Skeletal muscle satellite cell (primary cell): ENCODE measurements around the gene KRT83.
"Not testable (repeated sequence)": the region's sequence is repeated elsewhere in the genome, so short reads cannot be mapped to it uniquely, and the experiment has no call there.

ENCODE experiments used
- H3K27me3 ChIP-seq: 2 replicates; pipeline ENCODE4 v1.7.0; 2013; ENCODE audit warnings: low read length; ENCODE audit not compliant: control insufficient read depth, insufficient read depth
- H3K36me3 ChIP-seq: 2 replicates; pipeline ENCODE4 v1.7.0; 2013; ENCODE audit warnings: mild to moderate bottlenecking, control low read depth, low read length; ENCODE audit not compliant: insufficient read depth
- H3K4me1 ChIP-seq: 2 replicates; pipeline ENCODE4 v1.7.0; 2013; ENCODE audit warnings: low read length; ENCODE audit not compliant: control insufficient read depth, insufficient read depth
- H3K4me2 ChIP-seq: 2 replicates; pipeline ENCODE4 v1.7.0; 2013; ENCODE audit warnings: mild to moderate bottlenecking, low read length
- H3K4me3 ChIP-seq: 2 replicates; pipeline ENCODE4 v1.7.0; 2013; ENCODE audit warnings: low read length
- H3K9ac ChIP-seq: 2 replicates; pipeline ENCODE4 v1.7.0; 2013; ENCODE audit warnings: mild to moderate bottlenecking, low read depth, low read length, moderate library complexity
- H3K9me3 ChIP-seq: replicated peaks from 2 replicates; pipeline ENCODE4 v1.7.0; 2013; ENCODE audit warnings: mild to moderate bottlenecking, control low read depth, low read length

KRT83 gene

DNA sequence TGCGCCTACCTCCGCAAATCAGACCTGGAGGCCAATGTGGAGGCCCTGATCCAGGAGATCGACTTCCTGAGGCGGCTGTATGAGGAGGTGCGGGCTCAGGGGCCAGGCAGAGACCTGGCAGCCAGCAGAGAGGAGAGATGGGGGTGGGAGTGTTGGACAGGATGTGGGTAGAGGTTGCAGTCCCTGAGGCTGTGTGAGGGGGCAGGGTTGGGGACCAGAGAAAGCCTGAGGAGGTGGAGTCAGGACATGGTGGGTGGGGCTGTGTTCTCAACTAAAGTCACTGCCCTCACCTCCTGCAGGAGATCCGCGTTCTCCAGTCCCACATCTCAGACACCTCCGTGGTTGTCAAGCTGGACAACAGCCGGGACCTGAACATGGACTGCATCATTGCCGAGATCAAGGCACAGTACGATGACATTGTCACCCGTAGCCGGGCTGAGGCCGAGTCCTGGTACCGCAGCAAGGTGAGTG, 16.2 kb downstream of the KRT83 start:
- not testable (repeated sequence) for H3K9ac ChIP-seq, H3K9me3 ChIP-seq, H3K36me3 ChIP-seq, H3K4me2 ChIP-seq, H3K4me3 ChIP-seq, H3K27me3 ChIP-seq
- peaks cover 15% of the 10 kb centered on the region for H3K4me1 ChIP-seq

DNA sequence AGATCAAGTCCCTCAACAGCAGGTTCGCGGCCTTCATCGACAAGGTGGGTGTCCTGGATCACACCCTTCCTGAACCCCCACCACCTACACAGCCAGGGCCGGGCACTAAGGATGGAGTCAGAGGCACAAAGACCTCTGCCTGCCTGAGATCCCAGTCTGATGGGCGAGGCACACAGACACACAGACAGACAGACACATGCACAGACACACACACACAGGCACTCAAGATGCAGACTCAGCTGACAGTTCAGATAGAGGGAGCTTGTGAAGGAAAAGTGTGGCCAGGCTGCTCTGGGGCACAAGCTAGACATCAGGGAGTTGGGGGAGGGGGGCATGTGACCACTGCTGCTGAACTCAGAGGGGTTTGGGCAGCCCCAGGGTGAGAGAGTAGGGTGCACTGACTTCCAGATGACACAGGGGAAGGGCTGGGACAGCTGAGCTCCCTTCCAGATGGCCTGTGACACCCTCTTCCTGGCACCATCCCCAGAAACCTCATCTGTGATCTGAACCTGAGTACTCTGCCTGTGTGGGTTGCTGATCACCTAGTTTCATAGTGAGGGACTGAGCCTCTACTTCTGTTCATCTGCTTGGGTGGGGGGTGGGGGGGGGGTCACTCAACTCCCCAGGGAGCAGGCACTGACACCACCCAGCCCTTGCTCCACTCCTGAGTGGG, 18.8 kb downstream of the KRT83 start:
- H3K27me3 ChIP-seq, result peaks cover 15% of the 10 kb centered on the region
- not testable (repeated sequence) for H3K4me2 ChIP-seq, H3K9ac ChIP-seq, H3K4me3 ChIP-seq, H3K9me3 ChIP-seq, H3K4me1 ChIP-seq, H3K36me3 ChIP-seq

DNA sequence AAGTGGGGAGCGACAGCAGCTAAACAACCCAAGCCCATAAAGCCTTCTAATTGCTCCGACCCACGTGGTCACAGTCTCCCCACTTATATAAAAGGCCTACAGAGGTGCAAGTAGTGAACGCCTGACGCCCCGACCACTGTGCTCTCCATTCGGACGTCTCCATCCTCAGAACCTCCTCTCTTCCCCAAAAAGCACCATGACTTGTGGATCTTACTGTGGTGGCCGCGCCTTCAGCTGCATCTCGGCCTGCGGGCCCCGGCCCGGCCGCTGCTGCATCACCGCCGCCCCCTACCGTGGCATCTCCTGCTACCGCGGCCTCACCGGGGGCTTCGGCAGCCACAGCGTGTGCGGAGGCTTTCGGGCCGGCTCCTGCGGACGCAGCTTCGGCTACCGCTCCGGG, 19.5 kb downstream of the KRT83 start:
- H3K9me3 ChIP-seq, H3K36me3 ChIP-seq, H3K4me1 ChIP-seq, H3K9ac ChIP-seq, H3K4me2 ChIP-seq, H3K4me3 ChIP-seq: not testable (repeated sequence)
- H3K27me3 ChIP-seq, result peaks cover 21% of the 10 kb centered on the region

DNA sequence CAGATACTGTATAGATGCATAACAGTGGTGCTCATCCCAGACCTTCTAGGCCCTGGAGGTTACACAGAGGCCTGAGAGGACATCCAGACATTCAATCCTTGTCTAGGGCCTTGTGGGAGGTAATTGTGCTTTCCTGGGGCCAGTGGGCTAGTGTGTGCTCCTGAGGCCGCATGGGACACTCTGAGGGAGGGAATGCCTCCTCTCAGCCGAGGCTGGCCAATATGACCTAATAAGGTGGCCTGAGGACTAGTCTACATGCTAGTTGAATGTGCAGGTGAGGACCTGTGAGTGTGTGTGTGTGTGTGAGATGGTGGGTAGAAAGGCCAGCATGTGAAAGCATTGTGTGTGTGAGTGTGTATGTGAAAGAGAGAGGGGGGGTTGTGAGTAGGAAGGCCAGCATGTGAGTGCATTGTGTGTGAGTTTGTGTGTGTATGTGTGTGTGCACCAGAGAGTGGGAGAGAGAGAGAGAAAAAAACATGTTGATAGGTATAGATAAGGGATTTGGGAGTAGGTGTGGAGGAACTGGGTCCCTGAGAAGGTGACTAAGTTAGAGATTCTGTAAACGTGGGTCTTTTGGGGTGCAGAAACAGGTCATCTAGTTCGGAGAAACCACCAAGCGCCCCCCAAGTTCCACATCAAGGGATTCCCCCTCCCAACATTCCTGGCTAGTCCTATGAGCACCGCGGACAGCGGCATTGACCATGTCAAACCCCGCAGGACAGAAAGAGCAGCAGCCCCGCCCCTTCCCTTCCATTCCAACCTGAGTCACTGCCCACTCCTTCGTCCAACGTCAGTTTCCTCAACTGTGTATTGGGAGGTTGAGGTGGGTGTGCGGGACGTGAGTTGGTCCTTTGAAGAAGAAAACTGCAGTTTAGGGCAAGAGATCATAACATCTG, 20.2 kb downstream of the KRT83 start:
- Histone ChIP-seq H3K4me1 (no peaks in the 10 kb centered on the region), H3K36me3 (no peaks in the 10 kb centered on the region), H3K4me2 (no peak overlapping the region), H3K9me3 (no peaks in the 10 kb centered on the region), H3K27me3 (peaks cover 22% of the 10 kb centered on the region), H3K9ac (no peak overlapping the region), H3K4me3 (no peak overlapping the region)

DNA sequence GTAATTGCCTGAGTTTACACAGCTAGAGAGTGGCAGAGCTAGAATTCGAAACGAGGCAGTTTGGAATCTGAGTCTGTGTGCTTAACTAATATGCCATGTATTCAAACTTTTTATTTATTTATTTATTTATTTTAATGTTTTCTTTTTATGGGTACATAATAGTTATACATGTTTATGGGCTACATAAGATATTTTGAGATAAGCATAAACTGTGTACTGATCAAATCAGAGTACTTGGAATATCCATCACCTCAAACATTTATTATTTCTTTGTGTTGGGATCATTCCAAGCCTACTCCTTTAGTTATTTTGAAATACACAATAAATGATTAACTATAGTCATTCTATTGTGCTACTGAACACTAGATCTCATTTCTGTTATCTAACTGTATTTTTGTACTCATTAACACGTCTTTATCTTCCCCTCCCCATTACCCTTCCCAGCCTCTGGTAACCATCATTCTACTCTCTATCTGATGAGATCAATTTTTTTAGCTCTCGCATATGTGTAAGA, 22.5 kb downstream of the KRT83 start:
- Histone ChIP-seq H3K27me3 (peaks cover 22% of the 10 kb centered on the region), H3K9ac (no peak overlapping the region), H3K9me3 (no peaks in the 10 kb centered on the region), H3K4me3 (no peak overlapping the region), H3K36me3 (no peaks in the 10 kb centered on the region), H3K4me2 (no peak overlapping the region), H3K4me1 (no peaks in the 10 kb centered on the region)

DNA sequence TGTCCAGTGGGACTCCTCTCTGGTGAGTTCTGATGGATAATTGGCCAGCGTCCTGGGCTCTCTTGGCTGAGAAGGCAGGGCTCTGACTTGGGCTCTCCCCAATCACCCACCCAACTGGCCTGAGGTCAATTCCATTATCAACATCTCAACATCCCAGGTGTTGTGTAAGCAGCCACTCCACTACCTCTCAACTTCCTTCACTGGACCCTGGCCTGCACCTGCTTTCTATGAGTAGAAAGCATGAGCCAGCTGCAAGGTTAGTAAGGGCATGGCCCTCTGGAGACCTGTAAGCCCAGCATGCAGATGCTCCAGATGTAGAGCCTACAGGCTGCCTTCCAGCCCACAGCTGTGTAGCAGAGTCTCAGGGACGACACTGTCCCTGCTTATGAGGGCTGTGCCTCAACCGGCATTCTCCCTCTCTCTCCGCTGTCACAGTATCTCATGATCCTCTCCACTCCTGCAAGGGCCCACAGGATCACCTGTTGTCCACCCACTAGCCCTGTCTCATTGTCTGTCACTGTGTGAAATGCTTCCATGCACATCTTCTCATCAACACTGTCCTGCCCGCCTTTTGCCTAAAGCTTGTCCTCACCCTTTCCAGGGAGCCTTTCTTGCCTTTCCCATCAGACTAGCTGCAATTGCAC, 24.5 kb downstream of the KRT83 start:
- H3K9me3 ChIP-seq, result no peaks in the 10 kb centered on the region
- H3K9ac ChIP-seq, result no peak overlapping the region
- no peak overlapping the region for H3K4me2 ChIP-seq
- H3K27me3 ChIP-seq, result peaks cover 22% of the 10 kb centered on the region
- H3K4me3 ChIP-seq, result no peak overlapping the region
- H3K4me1 ChIP-seq, result no peaks in the 10 kb centered on the region
- H3K36me3 ChIP-seq, result no peaks in the 10 kb centered on the region

DNA sequence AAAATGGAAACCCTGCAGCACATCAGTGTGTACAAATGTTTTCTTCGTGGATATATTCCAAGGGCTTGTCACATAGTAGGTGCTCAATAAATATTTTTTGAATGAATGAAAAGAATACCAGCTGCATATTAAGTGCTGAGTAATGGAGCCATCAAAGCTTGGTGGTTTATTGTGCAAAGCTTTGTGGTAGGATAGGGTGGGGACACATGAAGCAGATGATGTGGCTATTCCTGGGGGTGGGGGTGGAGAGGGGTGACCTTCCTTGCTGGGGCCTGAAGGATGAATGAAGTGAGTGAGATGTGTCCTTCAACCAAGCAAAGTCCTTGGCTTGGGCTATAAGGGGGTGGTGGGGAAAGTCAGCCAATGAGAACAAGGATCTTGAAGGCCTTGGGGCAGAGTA, 25.5 kb downstream of the KRT83 start:
- Histone ChIP-seq H3K4me2 (no peak overlapping the region), H3K27me3 (peaks cover 20% of the 10 kb centered on the region), H3K4me3 (no peak overlapping the region), H3K36me3 (no peaks in the 10 kb centered on the region), H3K4me1 (no peaks in the 10 kb centered on the region), H3K9me3 (no peaks in the 10 kb centered on the region), H3K9ac (no peak overlapping the region)

DNA sequence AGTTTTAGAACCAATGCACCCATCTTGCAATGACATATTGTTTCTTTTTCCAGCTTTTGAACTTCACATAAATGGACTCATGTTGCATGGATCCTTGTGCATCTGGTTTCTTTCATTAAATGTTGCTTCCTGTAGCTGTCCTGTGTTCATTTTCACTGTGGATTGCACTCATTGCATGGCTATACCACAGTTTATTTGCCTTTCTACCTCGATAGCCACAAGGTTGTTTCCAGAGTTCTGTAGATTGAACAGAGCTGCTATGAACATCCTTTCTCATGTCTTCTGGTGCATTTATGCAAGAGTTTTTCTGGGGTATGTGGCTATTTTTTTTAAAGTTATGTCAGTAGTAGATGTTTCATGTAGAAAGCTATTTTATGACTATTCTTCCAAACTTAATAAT, 26.4 kb downstream of the KRT83 start:
- no peaks in the 10 kb centered on the region for H3K9me3 ChIP-seq
- no peak overlapping the region for H3K9ac ChIP-seq

DNA sequence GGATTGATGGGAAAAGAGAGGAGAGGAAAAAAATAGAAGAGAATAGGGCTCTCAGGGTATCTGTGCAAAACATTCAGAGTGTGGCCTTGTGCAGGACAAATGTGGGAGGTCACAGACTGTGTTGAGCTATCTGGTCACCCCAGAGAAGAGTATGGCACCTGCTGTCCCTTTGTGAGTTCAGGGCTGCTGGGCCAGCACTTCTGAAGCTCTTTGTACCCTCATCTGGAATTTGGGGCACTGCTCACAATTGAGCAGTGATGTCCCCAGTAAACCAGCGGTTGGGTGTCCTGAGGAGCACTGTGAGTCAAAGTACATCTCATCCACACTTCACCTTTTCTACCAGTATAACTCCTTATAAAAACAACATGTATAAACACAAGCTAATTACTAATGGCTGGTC, 27.3 kb downstream of the KRT83 start:
- Histone ChIP-seq H3K9me3 (no peaks in the 10 kb centered on the region), H3K36me3 (no peaks in the 10 kb centered on the region), H3K27me3 (peaks cover 16% of the 10 kb centered on the region), H3K4me1 (no peaks in the 10 kb centered on the region), H3K9ac (no peak overlapping the region), H3K4me2 (no peak overlapping the region), H3K4me3 (no peak overlapping the region)

More for the DNA sequence above, 26.4 kb downstream of the KRT83 start:
- no peak overlapping the region for H3K4me2 ChIP-seq
- no peaks in the 10 kb centered on the region for H3K4me1 ChIP-seq
- no peak overlapping the region for H3K4me3 ChIP-seq
- peaks cover 16% of the 10 kb centered on the region for H3K27me3 ChIP-seq
- H3K36me3 ChIP-seq, result no peaks in the 10 kb centered on the region

DNA sequence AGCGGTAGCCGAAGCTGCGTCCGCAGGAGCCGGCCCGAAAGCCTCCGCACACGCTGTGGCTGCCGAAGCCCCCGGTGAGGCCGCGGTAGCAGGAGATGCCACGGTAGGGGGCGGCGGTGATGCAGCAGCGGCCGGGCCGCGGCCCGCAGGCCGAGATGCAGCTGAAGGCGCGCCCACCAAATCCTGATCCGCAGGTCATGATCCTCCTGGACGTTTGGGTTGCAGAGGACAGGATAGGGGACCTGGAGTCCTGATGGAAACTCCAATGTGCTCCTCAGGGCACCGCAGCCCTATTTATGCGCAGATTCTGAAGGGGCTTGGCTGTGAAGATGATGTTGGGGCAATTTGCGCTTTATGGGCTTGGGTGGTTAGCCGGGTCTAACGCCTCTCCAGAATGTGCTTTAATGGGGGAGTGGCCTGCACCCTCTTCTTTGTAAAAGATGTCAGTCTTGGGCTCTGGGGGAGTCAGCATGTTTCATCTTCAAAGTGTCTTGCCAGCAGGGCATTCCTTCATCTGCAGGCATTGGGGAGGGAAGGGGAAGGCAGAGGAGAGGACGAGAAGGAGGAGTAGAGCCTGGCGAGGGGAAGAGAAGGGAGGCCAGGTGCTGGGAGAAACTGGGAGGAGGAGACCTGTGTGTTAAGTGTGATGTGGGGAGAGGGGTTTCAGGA, 29.8 kb downstream of the KRT83 start, which contains the start of gene KRT81:
TSS of gene KRT81 (minus strand) at position 268 of the 669 bp plus-strand sequence. CDS start at position 199, 69 bp downstream.
- no peak within 1 kb of the TSS for H3K9ac ChIP-seq
- no peaks in the 10 kb centered on the region for H3K9me3 ChIP-seq
- H3K27me3 ChIP-seq, result no peaks in the 10 kb centered on the region
- no peaks in the 10 kb centered on the region for H3K36me3 ChIP-seq
- H3K4me1 ChIP-seq, result peaks cover 10% of the 10 kb centered on the region
- H3K4me2 ChIP-seq, result no peak within 1 kb of the TSS
- H3K4me3 ChIP-seq, result no peak within 1 kb of the TSS
